PC-3 (cell line): ENCODE measurements around the gene GET3.

ENCODE experiments used
- CTCF ChIP-seq: fragments of 300-600 bp; sonication (generic); conservative IDR thresholded peaks from 2 replicates; pipeline ENCODE4 v1.5.1; 2017; ENCODE audit warnings: antibody characterized with exemption, low read depth, mild to moderate bottlenecking, low read length
- EZH2 ChIP-seq: fragments of 300-600 bp; sonication (generic); IDR thresholded peaks from one replicate; pipeline ENCODE4 v1.6.1; 2017; ENCODE audit warnings: antibody characterized with exemption, mild to moderate bottlenecking, low read length; ENCODE audit not compliant: unreplicated experiment

DNA sequence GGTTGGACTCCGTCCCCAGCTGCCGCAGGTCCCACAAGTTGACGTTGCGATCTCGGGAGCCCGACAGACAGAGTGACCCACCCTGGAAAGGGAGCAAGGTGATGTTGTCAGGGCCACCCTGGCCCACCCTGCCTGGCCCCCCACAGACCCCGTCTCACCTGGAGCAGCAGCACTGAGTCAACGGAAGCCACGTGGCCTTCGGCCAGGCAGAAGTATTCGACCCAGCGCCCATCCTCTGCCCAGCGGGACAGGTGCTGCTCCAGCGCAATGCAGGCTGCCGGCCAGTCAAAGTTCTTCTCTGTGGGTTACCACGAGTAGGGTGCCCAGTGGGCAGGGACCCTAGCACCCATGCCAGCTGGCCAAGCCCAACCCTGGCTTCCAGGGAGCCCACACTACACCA is 42.7 kb upstream of the GET3 start:
- TF ChIP-seq CTCF (no peak), EZH2 (no peak)
